GM10266 (cell line): Measurements from ENCODE around the gene DLX2.
"Not testable (repeated sequence)": the region's sequence is repeated elsewhere in the genome, so short reads cannot be mapped to it uniquely, and the experiment has no call there.

Experiments
- DNase-seq: peaks from one replicate; pipeline ENCODE4 v3.0.0; 2012; ENCODE audit errors: extremely low spot score
- CTCF ChIP-seq: IDR thresholded peaks from 2 replicates; pipeline ENCODE4 v1.5.1; 2012; ENCODE audit warnings: mild to moderate bottlenecking, low read depth; ENCODE audit not compliant: control insufficient read depth, insufficient read depth; ENCODE audit errors: missing control alignments

Gene DLX2

DNA sequence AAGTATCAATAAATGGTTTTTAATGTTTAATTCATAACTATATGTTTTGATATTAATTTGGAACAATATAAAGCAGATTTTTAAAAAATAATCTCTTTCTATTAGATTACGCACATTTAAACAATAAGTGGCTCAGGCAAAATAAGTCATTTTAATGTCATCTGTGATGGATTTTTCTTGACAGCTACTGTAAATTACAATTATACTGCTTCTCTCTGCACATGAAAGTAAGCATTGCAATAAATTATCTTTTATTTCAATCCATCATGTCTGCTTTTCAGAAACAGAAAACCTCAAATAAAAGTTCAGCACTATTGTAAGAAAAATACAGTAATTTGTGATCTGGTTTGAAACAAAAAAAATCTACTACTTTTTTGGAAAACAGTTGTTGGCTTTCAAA lies 28.4 kb downstream of the DLX2 start:
- TF ChIP-seq CTCF = no peak
- no peak for DNase-seq

GRCh38 chr2:172073518-172073917 lies 29.2 kb downstream of the DLX2 start:
- TF ChIP-seq CTCF = no peak
- DNase-seq = no peak

DNA sequence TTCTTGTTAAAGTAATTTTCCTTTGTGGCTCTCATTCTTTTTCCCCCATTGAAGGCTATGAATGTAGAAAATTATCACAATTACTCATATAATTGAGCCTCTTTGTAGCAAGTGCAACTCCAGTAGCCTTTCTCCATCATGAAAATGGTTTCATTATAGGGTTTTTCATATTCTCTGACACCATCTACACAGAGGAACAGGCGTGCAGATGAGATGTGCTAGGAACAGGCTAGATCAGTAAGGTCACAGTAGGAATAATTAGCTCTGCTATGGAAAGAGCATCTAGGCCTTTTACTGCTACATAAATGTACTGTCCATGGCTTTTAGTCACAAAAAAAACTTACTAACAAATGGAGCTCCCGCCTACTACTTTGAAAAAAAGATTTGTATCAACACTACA lies 30.0 kb downstream of the DLX2 start:
- DNase-seq = no peak
- TF ChIP-seq CTCF = no peak

- no peak for TF ChIP-seq CTCF
- no peak for DNase-seq
Observed at GRCh38 chr2:172072303-172072702, 30.4 kb downstream of the DLX2 start.

GRCh38 chr2:172070936-172071335 lies 31.8 kb downstream of the DLX2 start:
- no peak for DNase-seq
- TF ChIP-seq CTCF = no peak

DNA sequence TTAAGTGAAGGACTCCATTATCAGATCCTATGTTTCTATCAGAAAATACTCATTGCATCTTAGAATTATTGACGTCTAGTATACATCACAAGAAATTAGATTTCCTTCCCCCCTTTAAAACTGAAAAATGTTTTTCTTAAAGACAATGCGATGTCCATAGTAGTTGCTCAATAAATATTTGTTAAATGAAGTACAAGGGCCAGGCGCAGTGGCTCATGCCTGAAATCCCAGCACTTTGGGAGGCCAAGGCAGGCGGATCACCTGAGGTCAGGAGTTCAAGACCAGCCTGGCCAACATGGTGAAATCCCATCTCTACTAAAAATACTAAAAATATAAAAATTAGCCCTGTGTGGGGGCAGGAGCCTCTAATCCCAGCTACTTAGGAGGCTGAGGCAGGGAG lies 34.8 kb downstream of the DLX2 start:
- not testable (repeated sequence) for DNase-seq

DNA sequence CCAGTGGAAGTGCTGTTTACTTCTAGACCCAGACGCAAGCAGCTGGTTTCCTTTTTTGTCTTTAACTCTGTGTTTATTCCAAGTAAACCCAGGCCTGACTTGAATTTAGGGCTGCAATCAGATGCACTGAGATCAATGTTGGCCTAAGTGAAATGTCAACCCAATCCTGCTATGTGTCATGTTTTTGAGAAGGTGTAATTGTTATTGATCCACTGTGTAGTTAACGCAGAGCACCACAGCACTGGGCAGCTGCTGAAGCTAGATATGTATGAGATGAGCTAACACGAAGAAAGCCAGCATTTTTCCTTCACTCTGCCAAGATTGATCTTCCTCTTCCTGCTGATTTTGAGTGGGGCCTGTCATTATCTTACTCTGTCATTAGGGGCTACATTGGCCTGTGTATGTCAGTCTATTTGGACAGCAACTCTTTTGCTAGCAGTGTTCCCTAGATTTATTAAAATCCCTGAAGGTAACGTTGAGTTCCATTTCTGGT lies 36.3 kb downstream of the DLX2 start:
- no peak for DNase-seq
- TF ChIP-seq CTCF = no peak

DNA sequence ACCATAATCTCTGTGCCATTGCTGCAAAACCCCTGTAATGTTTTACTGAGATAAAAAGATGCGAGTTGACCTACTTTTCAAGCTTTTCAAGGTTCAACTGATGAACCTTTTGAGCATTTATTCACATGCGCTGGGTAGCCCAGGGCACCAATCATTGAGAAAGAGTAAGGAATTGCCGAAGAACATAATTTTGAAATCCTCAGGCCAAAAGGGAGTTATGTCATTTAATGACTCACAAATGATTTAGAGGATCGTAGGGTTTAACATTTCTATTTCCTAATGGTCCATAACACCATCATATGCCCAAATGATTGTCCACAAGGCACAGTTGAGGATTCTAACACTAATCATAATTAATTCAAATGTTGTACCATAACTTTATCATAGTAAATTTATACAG lies 37.6 kb downstream of the DLX2 start:
- no peak for DNase-seq
- no peak for TF ChIP-seq CTCF
